AG09309 (cell line): ENCODE results near the gene SLC7A14.

Source experiments
- DNase-seq: peaks from one replicate; pipeline ENCODE4 v3.0.0-alpha.2; 2010; ENCODE audit warnings: low read depth
- H3K4me3 ChIP-seq: 2 replicates; pipeline ENCODE4 v1.5.1; 2011; ENCODE audit warnings: mild to moderate bottlenecking, low read depth, low read length, moderate library complexity; ENCODE audit not compliant: control insufficient read depth
- TF ChIP-seq, protein P1 (sequence below): IDR thresholded peaks from 2 replicates; pipeline ENCODE4 v1.5.1; 2011; ENCODE audit warnings: mild to moderate bottlenecking, low read depth, low read length, inconsistent platforms; ENCODE audit not compliant: insufficient read depth, control insufficient read depth; ENCODE audit errors: missing control alignments

Gene SLC7A14

DNA sequence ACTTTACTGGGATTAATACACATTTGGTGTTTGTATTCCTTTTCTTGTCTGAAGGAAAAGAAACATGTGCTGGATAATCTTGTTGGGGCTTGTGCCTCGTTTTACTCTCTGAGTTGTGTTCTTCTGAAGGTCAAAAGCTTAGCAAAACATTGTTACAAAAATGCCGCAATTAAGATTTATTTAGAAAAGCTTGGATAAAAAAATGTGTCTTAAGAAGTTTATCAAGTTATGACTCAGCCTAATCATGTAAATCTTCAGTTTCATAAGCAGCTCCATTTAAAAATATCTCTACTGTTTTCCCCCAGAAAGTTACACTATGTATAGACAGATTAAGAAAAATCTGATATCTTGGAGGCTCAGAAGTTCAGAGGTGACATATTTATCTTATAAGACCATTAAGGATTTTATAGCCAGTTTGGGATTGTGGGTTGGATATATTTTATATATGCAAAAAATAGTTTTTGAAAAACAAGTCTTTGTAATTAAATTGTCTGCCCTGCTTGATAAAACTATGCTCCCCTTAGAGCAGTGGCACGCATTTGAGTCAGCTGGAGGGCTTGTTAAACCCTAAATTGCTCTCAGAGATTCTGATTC is 110.7 kb downstream of the SLC7A14 start:
- DNase-seq = peak; percentile 67
- H3K4me3 ChIP-seq = no peak overlapping the region
- TF ChIP-seq, protein P1, sequence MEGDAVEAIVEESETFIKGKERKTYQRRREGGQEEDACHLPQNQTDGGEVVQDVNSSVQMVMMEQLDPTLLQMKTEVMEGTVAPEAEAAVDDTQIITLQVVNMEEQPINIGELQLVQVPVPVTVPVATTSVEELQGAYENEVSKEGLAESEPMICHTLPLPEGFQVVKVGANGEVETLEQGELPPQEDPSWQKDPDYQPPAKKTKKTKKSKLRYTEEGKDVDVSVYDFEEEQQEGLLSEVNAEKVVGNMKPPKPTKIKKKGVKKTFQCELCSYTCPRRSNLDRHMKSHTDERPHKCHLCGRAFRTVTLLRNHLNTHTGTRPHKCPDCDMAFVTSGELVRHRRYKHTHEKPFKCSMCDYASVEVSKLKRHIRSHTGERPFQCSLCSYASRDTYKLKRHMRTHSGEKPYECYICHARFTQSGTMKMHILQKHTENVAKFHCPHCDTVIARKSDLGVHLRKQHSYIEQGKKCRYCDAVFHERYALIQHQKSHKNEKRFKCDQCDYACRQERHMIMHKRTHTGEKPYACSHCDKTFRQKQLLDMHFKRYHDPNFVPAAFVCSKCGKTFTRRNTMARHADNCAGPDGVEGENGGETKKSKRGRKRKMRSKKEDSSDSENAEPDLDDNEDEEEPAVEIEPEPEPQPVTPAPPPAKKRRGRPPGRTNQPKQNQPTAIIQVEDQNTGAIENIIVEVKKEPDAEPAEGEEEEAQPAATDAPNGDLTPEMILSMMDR = no peak

DNA sequence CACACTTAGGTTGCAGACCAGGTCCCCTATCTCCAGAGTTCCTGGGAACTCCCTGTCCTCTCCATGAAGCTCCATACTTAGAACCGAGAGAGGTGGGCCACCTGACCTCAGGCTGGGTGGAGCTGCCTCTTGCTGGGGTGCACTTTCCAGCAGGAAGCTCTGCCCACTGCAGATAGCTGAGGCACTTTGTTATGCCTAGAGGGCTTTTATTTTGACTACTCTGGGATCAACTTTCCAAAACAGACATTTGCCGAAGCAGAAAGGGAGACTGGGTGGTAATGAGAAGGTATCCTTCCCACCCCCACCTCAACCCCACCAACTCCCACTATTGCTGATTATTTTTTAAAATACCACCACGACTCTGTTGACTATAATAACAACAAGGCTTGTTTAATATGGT is 112.5 kb downstream of the SLC7A14 start:
- DNase-seq = no peak
- TF ChIP-seq, protein P1 = no peak
- H3K4me3 ChIP-seq = no peak overlapping the region

DNA sequence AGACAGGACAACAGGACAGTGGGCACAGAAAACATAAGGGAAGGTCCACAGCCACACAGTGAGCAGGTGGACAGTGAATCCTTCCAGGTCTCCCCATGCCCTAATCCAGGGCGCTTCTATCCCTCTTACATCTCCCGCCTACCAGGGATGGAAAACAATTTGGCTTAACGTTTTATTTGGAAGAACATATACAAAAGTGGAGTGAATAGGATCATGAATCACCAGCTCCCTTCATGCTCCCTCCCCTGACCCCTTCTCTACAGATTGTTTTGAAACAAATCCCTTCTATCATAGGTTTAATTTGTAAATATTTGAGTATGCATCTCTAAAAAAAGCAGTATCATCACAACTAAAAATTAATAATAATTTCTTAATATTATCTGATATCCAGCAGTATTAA is 114.7 kb downstream of the SLC7A14 start:
- H3K4me3 ChIP-seq = no peak overlapping the region
- TF ChIP-seq, protein P1 = no peak
- no peak for DNase-seq

DNA sequence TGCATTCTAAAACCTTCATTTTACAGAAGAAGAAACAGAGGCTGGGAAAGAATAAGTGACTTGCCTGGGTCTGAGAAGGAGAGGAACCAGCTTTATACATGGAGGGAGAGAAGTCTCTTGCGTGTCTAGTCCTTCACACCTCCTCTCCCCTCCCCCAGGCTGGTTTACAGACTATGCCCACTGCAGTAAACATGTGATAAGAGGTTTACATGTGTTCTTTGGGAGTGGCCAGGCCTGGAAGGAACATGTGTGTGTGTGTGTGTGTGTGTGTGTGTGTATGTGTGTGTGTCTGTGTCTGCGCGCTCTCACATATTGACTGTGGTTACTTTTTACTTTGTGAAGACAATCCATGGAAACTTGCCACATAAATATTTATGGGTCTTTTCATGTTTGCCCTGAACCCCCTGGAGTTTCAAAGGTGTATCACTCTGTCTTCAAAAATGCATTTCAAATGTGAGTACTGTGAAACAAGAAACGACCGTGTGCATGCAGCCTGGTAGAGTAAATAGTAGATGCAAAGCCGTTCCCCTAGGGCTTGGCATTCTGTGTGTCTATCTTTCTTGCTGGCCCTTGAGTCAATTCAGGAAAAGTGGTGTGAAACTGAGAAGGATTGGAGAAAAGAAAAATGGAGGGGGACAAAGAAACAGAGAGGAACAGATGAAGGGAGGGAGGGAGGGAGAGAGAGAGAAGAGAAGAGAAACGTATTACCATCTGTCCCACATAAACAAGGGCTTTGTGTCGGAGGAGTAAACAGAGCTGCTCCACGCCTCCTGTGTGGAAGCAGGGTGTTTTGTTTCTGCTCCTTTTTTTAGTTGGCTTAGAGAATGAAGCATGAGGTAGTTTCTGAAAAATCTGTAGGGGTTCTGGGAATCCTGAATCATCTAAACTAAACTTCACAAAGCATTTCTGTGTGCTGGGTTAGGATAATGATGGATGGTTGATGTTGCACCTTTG is 115.5 kb downstream of the SLC7A14 start:
- TF ChIP-seq, protein P1 = no peak
- no peak overlapping the region for H3K4me3 ChIP-seq
- no peak for DNase-seq

DNA sequence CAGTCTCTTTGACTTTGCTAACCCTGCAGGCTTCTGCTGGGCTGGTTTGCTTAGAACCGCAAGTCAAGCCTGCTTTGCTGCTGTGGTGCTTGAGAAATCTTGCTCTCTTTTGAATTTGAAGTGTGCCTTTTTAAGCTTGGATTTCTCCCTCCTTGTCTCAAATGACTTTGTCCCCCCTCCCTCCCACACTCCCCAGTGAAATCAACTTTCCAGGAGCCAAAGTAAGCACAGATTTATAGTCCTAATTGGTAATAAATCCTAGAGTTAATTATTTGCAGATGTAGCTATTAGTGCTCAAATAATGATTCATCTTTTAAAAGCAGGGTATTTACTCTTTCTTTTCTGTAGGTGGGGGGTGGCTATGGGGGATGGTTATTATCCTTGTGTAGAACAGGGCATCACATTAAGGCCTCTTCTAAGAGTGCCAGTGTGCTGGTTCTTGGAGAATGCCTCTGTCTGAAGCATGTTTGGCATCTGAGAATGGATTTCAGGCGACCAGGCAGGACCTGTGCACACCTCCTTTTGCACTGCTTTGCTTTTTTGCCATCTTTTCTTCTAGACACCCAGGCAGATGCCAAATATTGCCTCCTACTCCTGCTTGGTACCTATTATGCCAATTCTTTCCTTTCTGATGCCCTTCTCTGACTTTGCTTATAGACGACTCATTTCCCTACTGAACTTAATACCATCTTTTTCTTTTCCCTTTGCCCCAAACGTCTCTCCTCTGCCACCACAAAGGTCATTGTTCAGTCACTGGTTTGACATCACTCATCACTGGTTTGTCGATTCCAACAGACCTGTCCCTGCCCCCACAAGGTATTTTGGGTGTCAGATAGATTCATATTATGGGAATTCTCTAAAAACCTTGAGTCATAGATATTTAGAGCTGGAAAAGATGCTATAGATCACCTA is 116.5 kb downstream of the SLC7A14 start:
- TF ChIP-seq, protein P1 = no peak
- peak; percentile 89 for DNase-seq
- H3K4me3 ChIP-seq = no peak overlapping the region

DNA sequence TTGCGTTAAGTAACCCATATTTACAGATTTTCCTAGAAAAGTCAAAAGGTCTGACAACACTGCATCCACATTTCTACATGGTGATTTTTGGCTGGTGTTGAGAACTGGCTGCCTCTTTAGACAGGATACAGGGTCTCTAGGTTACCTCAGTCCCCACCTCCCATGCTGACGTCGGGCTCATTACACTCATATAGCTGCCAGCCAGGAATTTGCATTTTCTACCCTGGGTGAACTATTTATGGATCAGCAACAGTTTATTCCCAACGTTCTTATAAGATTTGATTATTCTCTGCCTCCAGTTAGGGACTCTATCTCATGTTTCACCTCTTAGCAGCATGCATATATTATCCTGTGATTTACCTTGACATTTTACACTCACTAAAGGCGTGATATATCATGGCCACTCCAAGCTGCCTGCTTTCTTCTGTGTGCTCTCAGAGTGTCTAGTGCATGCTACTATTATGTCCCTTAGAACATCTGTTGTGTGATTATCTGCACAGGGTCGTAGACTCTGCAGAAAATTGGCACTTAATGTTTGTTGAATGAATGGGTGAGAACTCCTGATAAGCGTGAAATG is 118.2 kb downstream of the SLC7A14 start:
- no peak overlapping the region for H3K4me3 ChIP-seq
- no peak for DNase-seq
- TF ChIP-seq, protein P1 = no peak
